GM12801 (cell line): Measurements from ENCODE around the gene MAP4K4.

ENCODE experiments used
- TF ChIP-seq, protein P1 (sequence below): IDR thresholded peaks from one replicate; pipeline ENCODE4 v1.5.1; 2011; ENCODE audit warnings: control low read depth; ENCODE audit not compliant: insufficient read length; ENCODE audit errors: extremely low read depth

MAP4K4 gene

GRCh38 chr2:101704046-101704466 is 6.5 kb downstream of the MAP4K4 start:
- TF ChIP-seq, protein P1, sequence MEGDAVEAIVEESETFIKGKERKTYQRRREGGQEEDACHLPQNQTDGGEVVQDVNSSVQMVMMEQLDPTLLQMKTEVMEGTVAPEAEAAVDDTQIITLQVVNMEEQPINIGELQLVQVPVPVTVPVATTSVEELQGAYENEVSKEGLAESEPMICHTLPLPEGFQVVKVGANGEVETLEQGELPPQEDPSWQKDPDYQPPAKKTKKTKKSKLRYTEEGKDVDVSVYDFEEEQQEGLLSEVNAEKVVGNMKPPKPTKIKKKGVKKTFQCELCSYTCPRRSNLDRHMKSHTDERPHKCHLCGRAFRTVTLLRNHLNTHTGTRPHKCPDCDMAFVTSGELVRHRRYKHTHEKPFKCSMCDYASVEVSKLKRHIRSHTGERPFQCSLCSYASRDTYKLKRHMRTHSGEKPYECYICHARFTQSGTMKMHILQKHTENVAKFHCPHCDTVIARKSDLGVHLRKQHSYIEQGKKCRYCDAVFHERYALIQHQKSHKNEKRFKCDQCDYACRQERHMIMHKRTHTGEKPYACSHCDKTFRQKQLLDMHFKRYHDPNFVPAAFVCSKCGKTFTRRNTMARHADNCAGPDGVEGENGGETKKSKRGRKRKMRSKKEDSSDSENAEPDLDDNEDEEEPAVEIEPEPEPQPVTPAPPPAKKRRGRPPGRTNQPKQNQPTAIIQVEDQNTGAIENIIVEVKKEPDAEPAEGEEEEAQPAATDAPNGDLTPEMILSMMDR: no peak

DNA sequence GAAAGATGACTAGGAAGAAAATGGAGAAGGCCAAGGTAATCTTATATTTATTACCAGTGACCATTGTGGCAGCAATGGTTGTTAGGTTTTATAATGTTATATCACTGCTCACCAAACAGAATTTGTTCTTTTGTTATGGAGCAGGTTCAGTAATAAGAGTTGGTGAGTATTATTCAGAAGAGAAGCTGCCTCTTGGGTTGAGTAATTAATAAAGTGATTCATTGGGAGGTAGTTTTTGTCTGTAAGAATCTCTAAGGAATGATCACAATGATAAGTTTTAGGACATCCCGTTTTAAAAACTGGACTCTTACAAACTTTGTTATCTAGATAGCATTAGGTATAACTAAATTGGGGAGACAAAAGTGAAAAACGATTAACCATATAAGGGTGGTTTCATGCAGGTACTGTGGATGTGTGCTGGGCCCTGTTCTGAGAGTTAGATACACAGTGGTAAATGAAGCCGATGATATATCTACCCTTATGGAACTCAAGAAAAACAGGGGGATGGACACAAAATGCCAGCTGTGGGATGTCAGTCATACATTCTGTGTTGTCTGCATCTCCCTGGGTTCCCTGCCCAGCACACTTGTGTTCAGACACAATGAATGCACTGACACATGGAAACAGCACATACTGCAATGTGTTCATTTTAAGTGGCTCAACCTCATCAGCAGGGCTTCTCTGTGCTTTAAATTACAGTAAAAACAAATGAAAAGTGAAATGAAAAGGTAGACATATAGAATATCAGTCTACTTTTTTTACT is 7.5 kb downstream of the MAP4K4 start:
- TF ChIP-seq, protein P1: no peak

GRCh38 chr2:101706121-101706818 is 8.8 kb downstream of the MAP4K4 start:
- TF ChIP-seq, protein P1: no peak

DNA sequence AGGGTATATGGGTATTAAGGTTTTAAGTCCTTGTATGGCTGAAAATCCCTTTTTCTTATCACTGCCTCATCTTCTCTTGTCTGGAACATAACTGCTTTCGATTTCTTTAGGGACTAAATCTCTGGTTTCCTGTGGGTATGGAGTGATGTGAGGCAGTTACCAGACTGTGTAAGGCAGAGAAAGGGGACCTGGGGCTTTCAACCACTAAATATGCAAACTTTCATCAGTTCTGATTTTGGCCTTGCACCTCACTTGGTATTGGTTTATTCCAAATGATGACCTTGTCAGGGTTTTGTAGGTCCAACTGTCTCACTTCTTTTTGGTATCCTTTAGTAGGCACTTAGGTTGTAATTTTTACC is 9.3 kb downstream of the MAP4K4 start:
- TF ChIP-seq, protein P1: no peak

- TF ChIP-seq, protein P1: no peak
These were observed 12.5 kb downstream of the MAP4K4 start for GRCh38 chr2:101710036-101710435.

- TF ChIP-seq, protein P1: no peak
These were observed 13.2 kb downstream of the MAP4K4 start for GRCh38 chr2:101710471-101711318.

- TF ChIP-seq, protein P1: no peak
These were observed 16.6 kb downstream of the MAP4K4 start for GRCh38 chr2:101714118-101714517.
